ENCODE results near the gene RFX1.

Gene RFX1

DNA sequence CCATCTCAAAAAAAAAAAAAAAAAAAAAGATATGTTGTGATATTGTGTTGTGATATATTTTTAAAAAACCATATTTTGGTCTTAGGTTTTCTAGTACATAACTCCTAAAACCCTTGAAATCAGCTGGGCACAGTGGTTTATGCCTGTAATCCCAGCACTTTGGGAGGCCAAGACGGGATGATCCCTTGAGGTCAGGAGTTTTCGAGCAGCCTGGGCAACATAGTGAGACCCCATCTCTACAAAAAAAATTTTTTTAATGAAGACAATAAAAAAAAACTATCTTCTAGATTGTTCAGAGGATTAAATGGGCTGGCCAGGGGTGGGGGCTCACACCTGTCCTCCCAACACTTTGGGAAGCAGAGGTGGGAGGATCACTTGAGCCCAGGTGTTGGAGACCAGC is 55.1 kb downstream of the RFX1 start:
- no peaks in the 10 kb centered on the region for H3F3A ChIP-seq (ENCODE audit: insufficient read depth, low read length)
- H3K9me2 ChIP-seq (replicated peaks; ENCODE audit: insufficient read depth, low read length): no peaks in the 10 kb centered on the region
- H3K4me2 ChIP-seq (ENCODE audit: low read depth, low read length): no peak overlapping the region
- DNase-seq: no peak
- H3K9me3 ChIP-seq (replicated peaks; ENCODE audit: insufficient read depth, low read length): no peaks in the 10 kb centered on the region
- no peak overlapping the region for H3K4me3 ChIP-seq (ENCODE audit: low read length)
- no peak for TF ChIP-seq EZH2phosphoT487 (IDR thresholded peaks at IDR 0.05; ENCODE audit: low read length)
- TF ChIP-seq, protein P1, sequence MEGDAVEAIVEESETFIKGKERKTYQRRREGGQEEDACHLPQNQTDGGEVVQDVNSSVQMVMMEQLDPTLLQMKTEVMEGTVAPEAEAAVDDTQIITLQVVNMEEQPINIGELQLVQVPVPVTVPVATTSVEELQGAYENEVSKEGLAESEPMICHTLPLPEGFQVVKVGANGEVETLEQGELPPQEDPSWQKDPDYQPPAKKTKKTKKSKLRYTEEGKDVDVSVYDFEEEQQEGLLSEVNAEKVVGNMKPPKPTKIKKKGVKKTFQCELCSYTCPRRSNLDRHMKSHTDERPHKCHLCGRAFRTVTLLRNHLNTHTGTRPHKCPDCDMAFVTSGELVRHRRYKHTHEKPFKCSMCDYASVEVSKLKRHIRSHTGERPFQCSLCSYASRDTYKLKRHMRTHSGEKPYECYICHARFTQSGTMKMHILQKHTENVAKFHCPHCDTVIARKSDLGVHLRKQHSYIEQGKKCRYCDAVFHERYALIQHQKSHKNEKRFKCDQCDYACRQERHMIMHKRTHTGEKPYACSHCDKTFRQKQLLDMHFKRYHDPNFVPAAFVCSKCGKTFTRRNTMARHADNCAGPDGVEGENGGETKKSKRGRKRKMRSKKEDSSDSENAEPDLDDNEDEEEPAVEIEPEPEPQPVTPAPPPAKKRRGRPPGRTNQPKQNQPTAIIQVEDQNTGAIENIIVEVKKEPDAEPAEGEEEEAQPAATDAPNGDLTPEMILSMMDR (IDR thresholded peaks at IDR 0.05; ENCODE audit: low read length): no peak
- no peak for TF ChIP-seq EZH2 (optimal IDR thresholded peaks at IDR 0.05; ENCODE audit: low read depth, low read length)
- H3K79me2 ChIP-seq (ENCODE audit: low read length): peaks cover 21% of the 10 kb centered on the region
- H3K27me3 ChIP-seq (replicated peaks; ENCODE audit: insufficient read depth, low read length): no peaks in the 10 kb centered on the region
- no peak overlapping the region for H2AFZ ChIP-seq (ENCODE audit: low read length)
- peaks cover 10% of the 10 kb centered on the region for H3K4me1 ChIP-seq (ENCODE audit: low read length)
- H4K20me1 ChIP-seq (ENCODE audit: insufficient read depth, low read length): no peaks in the 10 kb centered on the region
- no peak overlapping the region for H3K9ac ChIP-seq (ENCODE audit: low read length)
- H3K27ac ChIP-seq (ENCODE audit: low read length): no peak overlapping the region
- no peaks in the 10 kb centered on the region for H3K36me3 ChIP-seq (replicated peaks; ENCODE audit: insufficient read depth, low read length)

DNA sequence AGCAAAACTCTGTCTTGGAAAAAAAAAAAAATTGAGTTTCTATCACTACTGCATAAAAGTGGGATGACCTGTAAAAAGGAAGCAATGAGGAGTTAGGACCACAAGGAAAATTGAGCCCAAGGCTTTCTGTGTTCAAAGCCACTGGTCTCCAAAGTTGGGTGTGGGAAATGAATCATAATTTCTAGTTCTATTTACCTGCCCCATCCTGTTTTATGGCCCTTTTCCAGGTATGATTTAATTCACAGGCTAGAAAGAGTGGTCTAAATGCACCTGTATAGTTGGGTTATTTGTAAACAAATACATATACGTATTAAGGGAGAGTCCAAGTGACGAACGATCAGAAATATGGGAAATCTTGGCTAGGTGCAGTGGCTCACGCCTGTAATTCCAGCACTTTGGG is 59.7 kb downstream of the RFX1 start:
- H4K20me1 ChIP-seq (ENCODE audit: insufficient read depth, low read length): no peaks in the 10 kb centered on the region
- TF ChIP-seq EZH2phosphoT487 (IDR thresholded peaks at IDR 0.05; ENCODE audit: low read length) (no peak), EZH2 (optimal IDR thresholded peaks at IDR 0.05; ENCODE audit: low read depth, low read length) (no peak)
- TF ChIP-seq, protein P1 (IDR thresholded peaks at IDR 0.05; ENCODE audit: low read length): no peak
- no peak overlapping the region for H3K27ac ChIP-seq (ENCODE audit: low read length)
- H3K36me3 ChIP-seq (replicated peaks; ENCODE audit: insufficient read depth, low read length): no peaks in the 10 kb centered on the region
- H3K9me3 ChIP-seq (replicated peaks; ENCODE audit: insufficient read depth, low read length): no peaks in the 10 kb centered on the region
- no peaks in the 10 kb centered on the region for H3F3A ChIP-seq (ENCODE audit: insufficient read depth, low read length)
- no peak overlapping the region for H3K4me2 ChIP-seq (ENCODE audit: low read depth, low read length)
- no peaks in the 10 kb centered on the region for H3K9me2 ChIP-seq (replicated peaks; ENCODE audit: insufficient read depth, low read length)
- H3K4me3 ChIP-seq (ENCODE audit: low read length): no peak overlapping the region
- no peaks in the 10 kb centered on the region for H3K79me2 ChIP-seq (ENCODE audit: low read length)
- no peaks in the 10 kb centered on the region for H3K4me1 ChIP-seq (ENCODE audit: low read length)
- H2AFZ ChIP-seq (ENCODE audit: low read length): no peak overlapping the region
- no peaks in the 10 kb centered on the region for H3K27me3 ChIP-seq (replicated peaks; ENCODE audit: insufficient read depth, low read length)
- H3K9ac ChIP-seq (ENCODE audit: low read length): no peak overlapping the region
- DNase-seq: no peak

DNA sequence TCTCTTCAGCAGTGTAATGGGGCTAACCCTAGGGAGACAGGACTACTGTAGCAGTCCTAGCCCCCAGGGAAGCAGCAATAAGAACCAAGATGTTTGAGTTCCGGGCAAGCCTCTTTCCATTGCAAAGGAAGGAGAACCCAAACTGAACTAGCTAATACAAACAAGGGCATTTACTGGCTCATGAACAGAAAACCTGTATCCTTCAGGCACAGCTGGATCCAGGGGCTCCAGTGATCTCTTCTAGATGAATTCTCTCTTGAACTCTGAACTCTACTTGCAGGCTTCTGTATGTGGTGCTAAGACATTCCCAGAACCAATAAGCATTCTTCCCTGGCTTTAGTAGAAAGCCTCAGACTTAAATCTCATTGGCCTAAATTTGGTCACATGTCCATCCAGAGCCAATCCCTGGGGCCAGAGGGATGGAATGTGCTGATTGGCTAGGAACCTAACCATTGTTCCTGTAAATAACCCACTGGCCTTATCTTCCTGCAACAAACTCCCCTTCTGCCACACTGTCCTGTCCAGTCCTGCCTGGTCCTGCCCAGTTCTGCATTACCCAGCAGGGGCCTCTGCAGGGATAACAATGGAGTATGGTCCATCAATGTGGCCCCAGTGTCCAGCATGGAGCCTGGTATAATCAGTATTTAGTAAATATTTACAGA is 64.0 kb downstream of the RFX1 start:
- Histone ChIP-seq H3K4me1 (ENCODE audit: low read length) (no peaks in the 10 kb centered on the region), H3K27ac (ENCODE audit: low read length) (no peak overlapping the region), H3K79me2 (ENCODE audit: low read length) (no peaks in the 10 kb centered on the region), H3K4me2 (ENCODE audit: low read depth, low read length) (no peak overlapping the region), H3K9me3 (replicated peaks; ENCODE audit: insufficient read depth, low read length) (no peaks in the 10 kb centered on the region), H2AFZ (ENCODE audit: low read length) (no peak overlapping the region), H3K27me3 (replicated peaks; ENCODE audit: insufficient read depth, low read length) (peaks cover 17% of the 10 kb centered on the region; the same call in 1 of the 2 replicates), H3K9me2 (replicated peaks; ENCODE audit: insufficient read depth, low read length) (no peaks in the 10 kb centered on the region), H4K20me1 (ENCODE audit: insufficient read depth, low read length) (no peaks in the 10 kb centered on the region), H3K9ac (ENCODE audit: low read length) (no peak overlapping the region), H3K36me3 (replicated peaks; ENCODE audit: insufficient read depth, low read length) (no peaks in the 10 kb centered on the region), H3K4me3 (ENCODE audit: low read length) (no peak overlapping the region), H3F3A (ENCODE audit: insufficient read depth, low read length) (no peaks in the 10 kb centered on the region)
- TF ChIP-seq, protein P1 (IDR thresholded peaks at IDR 0.05; ENCODE audit: low read length): no peak
- no peak for TF ChIP-seq EZH2 (optimal IDR thresholded peaks at IDR 0.05; ENCODE audit: low read depth, low read length)
- no peak for DNase-seq

Data from MM.1S (cell line).